EL (cell line): Measurements from ENCODE around the gene ZNF568.

Experiments
- DNase-seq: peaks from one replicate; pipeline ENCODE4 v3.0.0-alpha.2; 2016

The ZNF568 gene

GRCh38 chr19:37007587-37008220, 91.6 kb downstream of the ZNF568 start:
- no peak for DNase-seq

- DNase-seq: no peak
These were observed 93.7 kb downstream of the ZNF568 start for GRCh38 chr19:37009871-37010270.

- no peak for DNase-seq
These were observed 96.1 kb downstream of the ZNF568 start for GRCh38 chr19:37012093-37012745.

- no peak for DNase-seq
These were observed 98.3 kb downstream of the ZNF568 start for GRCh38 chr19:37014456-37014855.

- no peak for DNase-seq
These were observed 129.0 kb downstream of the ZNF568 start for GRCh38 chr19:37045140-37045539.
